AG09309 (cell line): ENCODE data around the gene MYH15.

ENCODE experiments used
- DNase-seq: peaks from one replicate; pipeline ENCODE4 v3.0.0-alpha.2; 2010; ENCODE audit warnings: low read depth
- H3K4me3 ChIP-seq: 2 replicates; pipeline ENCODE4 v1.5.1; 2011; ENCODE audit warnings: mild to moderate bottlenecking, low read depth, low read length, moderate library complexity; ENCODE audit not compliant: control insufficient read depth
- TF ChIP-seq, protein P1 (sequence below): IDR thresholded peaks from 2 replicates; pipeline ENCODE4 v1.5.1; 2011; ENCODE audit warnings: mild to moderate bottlenecking, low read depth, low read length, inconsistent platforms; ENCODE audit not compliant: insufficient read depth, control insufficient read depth; ENCODE audit errors: missing control alignments

The MYH15 gene

DNA sequence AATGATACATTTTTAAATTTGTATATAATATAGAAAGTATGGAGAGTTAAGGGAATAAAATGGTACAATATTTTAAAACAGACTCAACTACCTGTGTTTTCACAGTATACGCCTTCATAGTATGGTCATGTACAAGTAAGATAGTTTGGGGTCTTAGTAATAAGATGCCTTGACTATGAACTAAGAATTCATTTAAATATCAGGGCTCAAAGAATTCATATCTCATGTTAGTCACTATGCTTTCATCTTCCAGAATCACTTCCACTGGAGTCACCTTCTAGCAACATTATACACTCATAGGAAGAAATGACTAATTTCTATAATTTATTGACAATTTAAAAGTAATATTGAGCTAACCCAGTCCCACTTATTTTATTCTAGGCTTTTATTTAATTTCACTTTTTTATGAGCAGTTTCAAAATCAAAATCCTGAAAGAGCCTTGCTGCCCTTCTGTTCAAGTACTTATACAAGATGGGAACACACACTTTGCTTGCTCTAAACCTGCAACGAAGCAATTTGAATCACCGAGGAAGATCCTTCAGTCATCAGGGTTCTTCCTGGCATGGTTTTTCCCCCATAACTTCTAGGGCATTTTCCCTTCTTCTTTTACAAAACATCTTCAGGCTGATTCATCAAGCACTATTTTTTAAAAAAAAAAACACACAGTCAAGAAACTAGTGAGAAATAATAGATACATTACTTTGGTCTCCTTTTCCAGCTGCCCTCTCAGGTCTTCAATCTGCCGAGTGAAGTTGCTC lies 94.1 kb downstream of the MYH15 start:
- TF ChIP-seq, protein P1, sequence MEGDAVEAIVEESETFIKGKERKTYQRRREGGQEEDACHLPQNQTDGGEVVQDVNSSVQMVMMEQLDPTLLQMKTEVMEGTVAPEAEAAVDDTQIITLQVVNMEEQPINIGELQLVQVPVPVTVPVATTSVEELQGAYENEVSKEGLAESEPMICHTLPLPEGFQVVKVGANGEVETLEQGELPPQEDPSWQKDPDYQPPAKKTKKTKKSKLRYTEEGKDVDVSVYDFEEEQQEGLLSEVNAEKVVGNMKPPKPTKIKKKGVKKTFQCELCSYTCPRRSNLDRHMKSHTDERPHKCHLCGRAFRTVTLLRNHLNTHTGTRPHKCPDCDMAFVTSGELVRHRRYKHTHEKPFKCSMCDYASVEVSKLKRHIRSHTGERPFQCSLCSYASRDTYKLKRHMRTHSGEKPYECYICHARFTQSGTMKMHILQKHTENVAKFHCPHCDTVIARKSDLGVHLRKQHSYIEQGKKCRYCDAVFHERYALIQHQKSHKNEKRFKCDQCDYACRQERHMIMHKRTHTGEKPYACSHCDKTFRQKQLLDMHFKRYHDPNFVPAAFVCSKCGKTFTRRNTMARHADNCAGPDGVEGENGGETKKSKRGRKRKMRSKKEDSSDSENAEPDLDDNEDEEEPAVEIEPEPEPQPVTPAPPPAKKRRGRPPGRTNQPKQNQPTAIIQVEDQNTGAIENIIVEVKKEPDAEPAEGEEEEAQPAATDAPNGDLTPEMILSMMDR: no peak
- no peak overlapping the region for H3K4me3 ChIP-seq

DNA sequence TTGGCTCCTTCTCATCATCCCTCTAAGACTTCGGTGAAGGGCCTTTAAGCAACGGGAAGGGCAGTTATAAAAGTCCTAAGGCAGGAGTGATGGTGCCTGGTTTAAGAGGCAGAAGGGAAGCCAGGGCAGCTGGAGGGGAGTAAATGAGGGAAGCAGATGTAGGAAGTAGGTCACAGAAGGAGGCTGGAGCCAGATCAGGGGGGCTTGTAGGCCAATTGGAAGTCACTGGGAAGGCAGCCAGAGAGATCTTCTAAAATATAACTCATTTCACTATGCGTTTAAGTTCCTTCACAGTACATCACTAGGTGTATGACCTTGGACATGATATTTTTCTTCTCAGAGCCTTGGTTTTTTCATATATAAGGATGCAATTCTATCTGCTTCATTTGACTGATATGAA lies 94.7 kb downstream of the MYH15 start:
- TF ChIP-seq, protein P1: no peak
- DNase-seq: no peak
- no peak overlapping the region for H3K4me3 ChIP-seq

More for the DNA sequence above, 94.1 kb downstream of the MYH15 start:
- DNase-seq: no peak

DNA sequence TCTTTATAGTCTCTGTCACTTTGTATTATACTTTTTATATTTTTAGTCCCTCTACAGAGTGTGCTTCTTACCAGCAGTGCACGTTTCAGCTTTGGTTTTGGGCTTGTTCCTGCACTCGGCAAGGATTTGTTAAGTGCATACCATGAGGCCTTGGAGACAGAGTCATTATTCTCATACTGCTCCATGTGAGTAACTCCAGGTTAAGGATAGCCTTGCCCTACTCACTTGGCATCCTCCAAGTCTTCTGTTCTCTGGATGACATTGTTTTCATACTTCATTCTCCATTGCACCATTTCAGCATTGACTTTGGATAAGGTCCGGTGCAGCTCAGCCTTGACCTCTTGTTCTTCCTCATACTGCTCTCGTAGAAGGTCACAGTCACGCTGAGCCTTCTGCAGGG lies 96.4 kb downstream of the MYH15 start:
- TF ChIP-seq, protein P1: no peak
- DNase-seq: no peak
- no peak overlapping the region for H3K4me3 ChIP-seq

DNA sequence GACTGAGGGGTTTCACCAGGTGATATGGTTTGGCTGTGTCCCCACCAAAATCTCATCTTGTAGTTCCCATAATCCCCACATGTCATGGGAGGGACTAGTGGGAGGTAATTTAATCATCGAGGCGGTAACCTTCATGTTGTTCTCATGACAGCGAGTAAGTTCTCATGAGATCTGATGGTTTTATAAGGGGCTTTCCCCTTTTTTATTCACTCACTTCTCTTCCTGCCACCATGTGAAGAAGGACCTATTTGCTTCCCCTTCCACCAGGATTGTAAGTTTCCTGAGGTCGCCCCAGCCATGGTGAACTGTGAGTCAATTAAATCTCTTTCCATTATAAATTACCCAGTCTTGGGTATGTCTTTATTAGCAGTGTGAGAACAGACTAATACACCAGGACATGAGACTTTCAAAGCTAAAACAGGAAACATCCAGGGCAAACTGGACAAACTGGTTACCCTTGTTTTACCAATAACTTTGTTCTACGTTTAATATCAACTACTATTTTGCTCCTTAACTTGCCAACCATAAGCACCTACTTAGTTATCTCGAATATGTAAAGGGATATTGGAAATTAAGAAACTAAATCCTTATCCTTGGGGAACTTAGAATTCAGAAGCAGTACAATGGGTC lies 98.2 kb downstream of the MYH15 start:
- DNase-seq: no peak
- TF ChIP-seq, protein P1: no peak
- no peak overlapping the region for H3K4me3 ChIP-seq

DNA sequence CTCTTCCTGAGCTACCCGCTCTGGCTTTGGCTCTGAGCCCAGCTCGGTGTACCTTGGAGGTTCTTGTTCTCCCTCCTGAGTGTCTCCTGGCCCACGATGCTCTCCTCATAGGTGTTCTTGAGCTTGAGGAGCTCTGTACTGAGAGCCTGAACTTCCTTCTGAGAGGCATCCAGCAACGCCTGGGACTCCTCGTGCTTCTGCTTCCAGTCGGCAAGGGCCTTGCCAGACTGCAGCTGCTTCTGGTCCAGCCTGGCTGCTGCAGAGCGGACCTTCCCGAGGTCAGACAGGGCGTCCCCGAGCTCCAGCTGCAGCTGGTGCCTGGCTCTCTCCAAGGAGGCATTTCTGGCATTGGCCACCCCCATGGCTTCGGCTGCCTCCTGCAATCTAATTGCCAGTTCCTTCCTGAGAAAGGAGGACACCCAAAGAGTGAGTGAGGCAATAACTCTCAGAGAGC lies 99.8 kb downstream of the MYH15 start:
- TF ChIP-seq, protein P1: no peak
- no peak for DNase-seq

DNA sequence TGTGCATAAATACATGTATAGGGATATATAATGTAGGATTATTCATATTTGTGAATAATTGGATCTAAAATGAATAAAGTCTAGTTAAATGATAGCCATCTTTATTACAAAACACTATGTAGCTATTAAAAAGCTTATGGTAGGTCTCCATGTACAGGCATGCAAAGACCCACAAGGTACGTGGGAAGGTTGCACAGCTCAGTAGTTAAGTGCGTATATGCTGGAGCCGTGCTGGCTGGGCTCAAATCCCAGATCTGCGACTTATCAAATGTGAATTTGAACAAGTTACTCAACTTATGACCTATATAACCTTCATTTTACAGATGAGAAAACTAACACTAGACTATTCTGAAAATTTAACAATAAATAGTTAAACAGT lies 100.6 kb downstream of the MYH15 start:
- no peak overlapping the region for H3K4me3 ChIP-seq
- no peak for DNase-seq
- TF ChIP-seq, protein P1: no peak

More for the DNA sequence above, 99.8 kb downstream of the MYH15 start:
- no peak overlapping the region for H3K4me3 ChIP-seq
